HG02938 (cell line): ENCODE results near the gene ANKS1A.
"Not testable (repeated sequence)": the region's sequence is repeated elsewhere in the genome, so short reads cannot be mapped to it uniquely, and the experiment has no call there.

Experiments used
- ATAC-seq: cut with Tn5 transposase; IDR thresholded peaks from one replicate; pipeline ENCODE4 v1.9.1; 2021; ENCODE audit warnings: mild to moderate bottlenecking, moderate library complexity; ENCODE audit not compliant: unreplicated experiment

The ANKS1A gene

GRCh38 chr6:34990971-34991560, 102.0 kb downstream of the ANKS1A start:
- ATAC-seq = no peak

- no peak for ATAC-seq
These were observed 103.3 kb downstream of the ANKS1A start for GRCh38 chr6:34992376-34992775.

GRCh38 chr6:34993213-34993612, 104.2 kb downstream of the ANKS1A start:
- no peak for ATAC-seq

GRCh38 chr6:34994693-34995092, 105.6 kb downstream of the ANKS1A start:
- ATAC-seq = no peak

GRCh38 chr6:34998417-34998816, 109.4 kb downstream of the ANKS1A start:
- ATAC-seq = not testable (repeated sequence)

GRCh38 chr6:34999153-34999552, 110.1 kb downstream of the ANKS1A start:
- ATAC-seq = not testable (repeated sequence)

GRCh38 chr6:34999962-35000361, 110.9 kb downstream of the ANKS1A start:
- ATAC-seq = not testable (repeated sequence)

- ATAC-seq = not testable (repeated sequence)
These were observed 112.3 kb downstream of the ANKS1A start for GRCh38 chr6:35001349-35001748.

GRCh38 chr6:35003886-35004530, 115.0 kb downstream of the ANKS1A start:
- not testable (repeated sequence) for ATAC-seq

GRCh38 chr6:35007016-35007415, 118.0 kb downstream of the ANKS1A start:
- no peak for ATAC-seq

GRCh38 chr6:35008858-35009257, 119.8 kb downstream of the ANKS1A start:
- no peak for ATAC-seq

- ATAC-seq = no peak
These were observed 122.3 kb downstream of the ANKS1A start for GRCh38 chr6:35011096-35012041.

GRCh38 chr6:35013701-35014100, 124.6 kb downstream of the ANKS1A start:
- ATAC-seq = no peak

GRCh38 chr6:35014341-35014740, 125.3 kb downstream of the ANKS1A start:
- ATAC-seq = no peak

- ATAC-seq = no peak
These were observed 125.7 kb downstream of the ANKS1A start for GRCh38 chr6:35014786-35015185.

- no peak for ATAC-seq
These were observed 126.4 kb downstream of the ANKS1A start for GRCh38 chr6:35015476-35015875.

GRCh38 chr6:35015996-35016395, 126.9 kb downstream of the ANKS1A start:
- ATAC-seq = no peak

- ATAC-seq = no peak
These were observed 127.7 kb downstream of the ANKS1A start for GRCh38 chr6:35016502-35017321.

GRCh38 chr6:35017411-35018181, 128.5 kb downstream of the ANKS1A start:
- no peak for ATAC-seq

GRCh38 chr6:35018182-35018519, 129.1 kb downstream of the ANKS1A start:
- ATAC-seq = no peak
